Measurements from ENCODE around the gene RPP38.

RPP38 gene
- long read RNA-seq, donor 1, transcript RPP38-203 (2 exons, 1,030 nt), result major isoform, 5 of 20 reads
- long read RNA-seq, donor 1, partial matches to known transcripts, result 7 of 20 reads
- long read RNA-seq, donor 1, other reads (novel, unspliced or antisense), result 0 of 20 reads
- long read RNA-seq, donor 2, transcript RPP38-203 (2 exons, 1,030 nt), result major isoform, 6 of 18 reads
- long read RNA-seq, donor 2, partial matches to known transcripts, result 5 of 18 reads
- long read RNA-seq, donor 2, other reads (novel, unspliced or antisense), result 0 of 18 reads
- long read RNA-seq, donor 3, partial matches to known transcripts, result 0 of 6 reads
- long read RNA-seq, donor 3, other reads (novel, unspliced or antisense), result 0 of 6 reads
- long read RNA-seq, donor 4, partial matches to known transcripts, result 20 of 26 reads
- long read RNA-seq, donor 4, other reads (novel, unspliced or antisense), result 0 of 26 reads
- long read RNA-seq, donor 5, transcript RPP38-203 (2 exons, 1,030 nt), result major isoform, 5 of 30 reads
- long read RNA-seq, donor 5, partial matches to known transcripts, result 14 of 30 reads
- long read RNA-seq, donor 5, other reads (novel, unspliced or antisense), result 6 of 30 reads
- long read RNA-seq, donor 6, transcript RPP38-204 (3 exons, 1,296 nt), result major isoform, 5 of 18 reads
- long read RNA-seq, donor 6, partial matches to known transcripts, result 5 of 18 reads
- long read RNA-seq, donor 6, other reads (novel, unspliced or antisense), result 0 of 18 reads
- long read RNA-seq, donor 7, transcript RPP38-207 (2 exons, 1,537 nt), result minor isoform, 5 of 50 reads
- long read RNA-seq, donor 7, transcript RPP38-203 (2 exons, 1,030 nt), result major isoform, 7 of 50 reads
- long read RNA-seq, donor 7, partial matches to known transcripts, result 28 of 50 reads
- long read RNA-seq, donor 7, other reads (novel, unspliced or antisense), result 5 of 50 reads
- long read RNA-seq, donor 8, transcript RPP38-207 (2 exons, 1,537 nt), result major isoform, 7 of 20 reads
- long read RNA-seq, donor 8, partial matches to known transcripts, result 0 of 20 reads
- long read RNA-seq, donor 8, other reads (novel, unspliced or antisense), result 6 of 20 reads

- peak; percentile 100 for DNase-seq
Observed at GRCh38 chr10:15097011-15097812, at the start of gene RPP38. Gene RPP38, plus strand, starts transcription at chr10:15097355. Its CDS starts 5,960 bp downstream, at chr10:15103315.

DNA sequence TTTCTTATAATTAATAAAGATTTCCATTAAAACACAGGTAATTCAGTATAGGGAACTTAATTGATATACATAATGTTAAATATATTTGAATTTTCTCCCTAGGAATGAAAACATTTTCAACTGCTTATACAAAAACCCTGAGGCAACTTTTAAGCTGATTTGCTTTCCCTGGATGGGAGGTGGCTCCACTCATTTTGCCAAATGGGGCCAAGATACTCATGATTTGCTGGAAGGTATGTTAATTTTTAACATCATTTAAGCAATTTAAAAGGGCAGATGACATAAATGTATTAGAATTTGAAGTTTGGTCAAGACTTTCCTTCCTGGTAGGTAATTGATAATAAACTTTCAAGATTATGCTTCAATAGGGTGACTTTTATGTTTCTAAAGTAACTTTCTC is 47.6 kb upstream of the RPP38 start:
- DNase-seq, result no peak

DNA sequence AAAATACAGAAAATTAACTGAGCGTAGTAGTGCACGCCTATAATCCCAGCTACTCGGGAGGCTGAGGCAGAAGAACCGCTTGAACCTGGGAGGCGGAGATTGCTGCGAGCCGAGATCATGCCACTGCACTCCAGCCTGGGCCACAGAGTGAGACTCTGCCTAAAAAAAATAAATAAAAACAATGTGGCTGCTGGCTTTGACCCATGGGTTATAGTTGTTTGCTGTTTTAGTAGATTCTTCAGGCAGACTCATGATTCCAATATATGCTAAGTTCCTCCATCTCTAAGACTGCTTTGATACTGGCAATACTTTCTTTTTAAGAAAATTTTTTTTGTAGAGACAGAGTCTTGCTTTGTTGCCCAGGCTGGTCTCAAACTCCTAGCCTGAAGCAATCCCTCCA is 45.0 kb upstream of the RPP38 start:
- no peak for DNase-seq

DNA sequence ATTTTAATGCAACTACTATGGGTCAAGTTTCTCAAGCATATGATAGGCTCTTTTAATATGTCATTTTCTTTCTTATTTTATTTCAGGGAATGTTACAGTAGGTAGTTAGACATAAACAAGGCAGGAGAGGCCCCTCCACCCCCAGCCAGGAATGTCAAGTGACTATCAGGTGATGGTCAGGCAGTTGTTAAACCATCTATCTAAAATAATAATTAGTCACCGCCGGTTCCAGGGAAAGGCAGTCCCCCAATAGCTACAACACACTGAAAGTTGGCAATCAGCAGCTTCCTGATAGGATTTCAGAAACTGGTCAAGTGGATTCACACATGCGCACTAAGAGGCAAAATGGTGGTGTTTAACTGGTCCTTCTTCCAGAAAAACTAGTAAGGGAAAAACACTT is 44.1 kb upstream of the RPP38 start:
- DNase-seq, result no peak

GRCh38 chr10:15058689-15059088 is 38.5 kb upstream of the RPP38 start:
- DNase-seq, result no peak

DNA sequence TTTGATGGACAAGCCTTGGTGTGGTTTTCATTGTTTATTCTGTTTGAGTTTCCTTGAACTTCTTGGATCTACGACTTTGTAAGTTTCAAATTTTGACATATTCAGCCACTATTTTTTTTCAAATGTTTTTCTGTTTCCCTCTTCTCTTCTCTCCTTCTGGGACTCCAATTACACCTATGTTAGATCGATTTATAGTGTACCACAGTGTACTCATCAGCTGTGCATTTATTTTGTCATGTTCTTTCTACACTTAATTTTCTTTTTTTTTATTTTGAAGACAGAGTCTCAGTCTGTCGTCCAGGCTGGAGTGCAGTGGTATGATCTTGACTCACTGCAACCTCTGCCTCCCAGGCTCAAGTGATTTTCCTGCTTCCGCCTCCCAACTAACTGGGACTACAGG is 37.2 kb upstream of the RPP38 start:
- DNase-seq, result no peak

- no peak for DNase-seq
Observed at GRCh38 chr10:15060638-15061037, 36.5 kb upstream of the RPP38 start.

GRCh38 chr10:15067154-15067553 is 30.0 kb upstream of the RPP38 start:
- DNase-seq, result no peak

- no peak for DNase-seq
Observed at GRCh38 chr10:15068802-15069201, 28.4 kb upstream of the RPP38 start.

DNA sequence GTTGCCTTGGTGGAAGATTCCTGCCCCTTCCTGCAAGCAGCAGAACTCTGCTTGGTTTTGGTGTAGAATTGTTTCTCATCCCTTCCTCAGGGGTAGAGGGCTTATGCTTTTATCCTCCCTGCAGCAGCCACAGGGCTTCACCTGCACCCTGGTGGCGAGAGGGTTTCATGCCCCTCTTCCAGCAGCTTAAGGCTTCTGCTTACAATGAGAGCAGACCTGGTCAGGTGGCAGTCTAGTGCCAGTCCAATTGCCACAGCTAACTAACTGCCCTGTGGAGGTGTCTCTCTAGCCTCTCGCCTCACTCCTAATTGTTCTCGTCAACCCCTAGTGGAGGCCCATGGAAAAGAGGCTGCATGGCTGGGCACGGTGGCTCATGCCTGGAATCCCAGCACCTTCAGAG is 27.9 kb upstream of the RPP38 start:
- no peak for DNase-seq

DNA sequence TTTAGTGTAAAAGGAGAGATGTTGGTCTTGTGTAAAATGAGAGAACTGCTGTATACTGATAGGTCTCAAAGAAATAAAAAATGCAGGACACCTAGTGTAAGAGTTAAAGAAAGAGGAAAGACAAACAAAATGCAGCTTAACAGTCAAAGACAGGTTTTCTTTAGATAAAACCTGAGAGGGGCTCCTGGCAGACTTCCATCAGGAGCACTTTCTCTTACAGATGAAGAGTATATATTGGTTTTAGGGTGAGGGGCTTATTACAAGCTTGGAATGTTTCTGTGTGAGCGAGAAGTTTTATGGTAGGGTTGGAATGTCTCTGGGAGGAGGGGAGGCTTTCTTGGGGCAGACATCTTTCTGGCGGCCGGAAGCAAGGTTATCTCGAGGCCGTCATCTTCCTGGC is 24.8 kb upstream of the RPP38 start:
- no peak for DNase-seq

- no peak for DNase-seq
Observed at GRCh38 chr10:15075421-15075820, 21.7 kb upstream of the RPP38 start.

- no peak for DNase-seq
Observed at GRCh38 chr10:15083674-15084501, 13.3 kb upstream of the RPP38 start.

DNA sequence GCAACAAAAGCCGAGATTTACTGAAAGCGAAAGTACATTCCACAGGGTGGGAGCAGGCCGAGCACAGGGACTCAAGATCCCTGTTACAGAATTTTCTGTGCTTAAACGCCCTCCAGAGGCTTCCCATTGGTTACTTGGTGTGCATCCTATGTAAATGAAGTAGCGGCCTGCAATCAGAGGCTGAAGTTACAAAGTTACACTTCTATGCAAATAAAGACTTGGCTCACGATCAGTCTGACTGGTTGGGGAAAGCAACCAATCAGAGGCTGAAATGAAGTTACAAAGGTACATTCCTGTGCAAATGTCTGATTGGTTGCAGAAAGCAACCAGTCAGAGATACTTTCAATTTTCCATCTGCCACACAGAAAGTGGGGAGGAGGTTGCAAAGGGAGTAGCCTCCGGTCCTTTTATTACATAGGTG is 12.6 kb upstream of the RPP38 start:
- peak; percentile 36 for DNase-seq

- peak; percentile 82 for DNase-seq
Observed at GRCh38 chr10:15088428-15089261, 8.5 kb upstream of the RPP38 start, which contains the start of gene ACBD7. Gene ACBD7, minus strand, starts transcription at chr10:15088776. Its CDS starts 48 bp downstream, at chr10:15088728.

GRCh38 chr10:15091418-15091817 is 5.7 kb upstream of the RPP38 start:
- DNase-seq, result no peak

DNA sequence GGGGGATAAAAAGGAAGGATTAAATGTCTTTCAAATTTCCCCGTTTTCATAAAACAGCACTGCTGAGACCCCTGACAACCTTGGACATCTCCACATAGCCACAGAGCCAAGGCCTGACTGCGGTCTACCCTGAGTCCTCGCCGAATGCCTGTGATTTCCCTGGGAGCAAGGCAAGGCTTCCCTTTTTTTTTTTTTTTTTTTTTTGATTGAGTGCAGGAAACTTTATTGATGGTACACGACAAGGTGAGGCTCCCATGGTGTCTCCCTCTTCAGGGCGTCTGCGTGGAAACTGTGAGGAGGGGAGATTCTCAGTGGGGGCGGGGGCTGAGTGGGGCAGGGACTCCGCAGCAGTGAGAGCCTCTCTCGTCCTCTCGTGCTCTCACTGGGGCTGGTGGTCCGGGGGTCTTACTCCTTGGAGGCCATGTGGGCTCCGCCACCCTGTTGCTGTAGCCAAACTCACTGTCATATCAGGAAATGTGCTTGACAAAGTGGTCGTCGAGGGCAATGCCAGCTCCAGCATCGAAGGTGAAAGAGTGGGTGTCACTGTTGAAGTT is 4.2 kb upstream of the RPP38 start:
- DNase-seq, result no peak

- DNase-seq, result no peak
Observed at GRCh38 chr10:15096661-15097010, 519 bp upstream of the RPP38 start.

DNA sequence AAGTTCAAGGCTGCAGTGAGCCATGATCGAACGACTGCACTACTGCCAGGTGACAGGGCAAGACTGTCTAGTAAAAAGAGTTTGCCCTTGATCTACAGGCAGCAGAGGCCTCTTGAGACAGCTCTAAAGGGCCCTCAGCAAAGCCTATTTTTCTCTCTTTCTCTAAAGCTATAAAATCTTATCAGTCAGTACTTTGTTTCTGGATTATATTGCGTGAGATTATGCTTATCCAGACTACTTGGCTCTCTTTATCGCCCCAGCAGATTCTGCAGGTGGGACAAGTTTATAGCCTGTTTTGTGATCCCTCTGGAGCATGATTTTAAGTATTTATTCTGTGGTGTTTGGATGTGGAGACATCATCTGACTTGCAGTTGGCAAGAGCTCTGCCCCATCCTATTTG is 2.7 kb downstream of the RPP38 start:
- no peak for DNase-seq

- no peak for DNase-seq
Observed at GRCh38 chr10:15103513-15103912, 6.4 kb downstream of the RPP38 start.

Measured in right kidney (tissue), 9 donors.